ENCODE results near the gene CTDSPL2.

DNA sequence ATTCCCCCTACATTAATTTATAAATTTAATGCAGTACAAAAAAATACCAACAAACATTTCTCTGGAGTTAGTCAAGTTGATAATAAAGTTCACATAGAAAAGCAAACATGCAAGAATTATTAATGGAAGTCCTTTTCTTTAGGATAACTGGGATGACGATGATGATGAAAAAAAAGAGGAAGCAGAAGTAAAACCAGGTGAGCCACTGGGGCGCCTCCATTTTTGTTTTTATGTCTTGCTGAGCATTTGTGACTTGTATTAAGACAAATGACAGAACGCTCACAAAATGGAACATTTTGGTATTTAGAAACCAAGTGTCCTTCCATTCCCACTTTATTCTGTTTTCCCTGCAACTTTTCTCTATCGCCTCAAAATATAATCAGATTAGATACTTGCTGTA lies 123.3 kb downstream of the CTDSPL2 start:
- TF ChIP-seq CTCF (IDR thresholded peaks at IDR 0.05) (no peak), POLR2A (IDR thresholded peaks at IDR 0.05) (no peak)

All from adrenal gland (tissue), 5 donors.